Parathyroid adenoma (tissue), 2 donors: ENCODE results near the gene NAE1.

ENCODE experiments used
- H2AFZ ChIP-seq: fragments of 300-600 bp; sonication (generic); one replicate; pipeline ENCODE4 v1.7.0; 2017; ENCODE audit warnings: antibody characterized with exemption, mild to moderate bottlenecking
- H3K27ac ChIP-seq: fragments of 300-600 bp; sonication (generic); one replicate; pipeline ENCODE4 v1.7.0; 2017
- H3K27me3 ChIP-seq: fragments of 300-600 bp; sonication (generic); one replicate; pipeline ENCODE4 v1.7.0; 2017; ENCODE audit warnings: low read length; ENCODE audit not compliant: control insufficient read depth, insufficient read depth
- H3K36me3 ChIP-seq: fragments of 300-600 bp; sonication (generic); one replicate; pipeline ENCODE4 v1.7.0; 2017; ENCODE audit warnings: low read length; ENCODE audit not compliant: control insufficient read depth, insufficient read depth
- H3K4me1 ChIP-seq: fragments of 300-600 bp; sonication (generic); one replicate; pipeline ENCODE4 v1.7.0; 2017; ENCODE audit warnings: control low read depth
- H3K4me2 ChIP-seq: fragments of 300-600 bp; sonication (generic); one replicate; pipeline ENCODE4 v1.7.0; 2017; ENCODE audit warnings: low read length
- H3K4me3 ChIP-seq: fragments of 300-600 bp; sonication (generic); one replicate; pipeline ENCODE4 v1.7.0; 2017; ENCODE audit warnings: low read depth, low read length
- H3K79me2 ChIP-seq: fragments of 300-600 bp; sonication (generic); one replicate; pipeline ENCODE4 v1.7.0; 2017; ENCODE audit warnings: control low read depth
- H3K9ac ChIP-seq: fragments of 300-600 bp; sonication (generic); one replicate; pipeline ENCODE4 v1.7.0; 2017; ENCODE audit warnings: mild to moderate bottlenecking
- H3K9me3 ChIP-seq: fragments of 300-600 bp; sonication (generic); one replicate; pipeline ENCODE4 v1.7.0; 2017; ENCODE audit warnings: low read length; ENCODE audit not compliant: control insufficient read depth
- TF ChIP-seq, protein P1 (sequence below): fragments of 300-600 bp; sonication (generic); IDR thresholded peaks from one replicate; pipeline ENCODE4 v1.7.0; 2017; ENCODE audit warnings: antibody characterized with exemption, mild to moderate bottlenecking
- donor health status: primary hyperparathyroidism.

The NAE1 gene

DNA sequence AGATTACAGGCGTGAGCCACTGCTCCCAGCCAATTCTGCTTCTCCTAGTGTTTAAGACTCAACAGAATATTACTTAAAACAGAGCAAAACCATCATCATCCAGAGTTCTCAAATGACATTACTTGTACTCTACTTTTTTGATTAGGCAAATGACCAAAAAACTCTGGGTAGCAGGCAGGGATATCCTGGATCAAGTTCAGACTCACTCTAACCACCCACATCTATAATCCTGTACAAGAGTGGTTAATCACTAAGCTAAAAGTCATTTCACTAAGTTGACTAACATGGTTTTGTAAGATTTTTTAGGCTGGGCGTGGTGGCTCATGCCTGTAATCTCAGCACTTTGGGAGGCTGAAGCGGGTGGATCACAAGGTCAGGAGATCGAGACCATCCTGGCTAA, 6.8 kb downstream of the NAE1 start:
- H2AFZ ChIP-seq, result no peak overlapping the region
- H3K27ac ChIP-seq, result no peak overlapping the region
- no peak overlapping the region for H3K4me2 ChIP-seq
- TF ChIP-seq, protein P1, sequence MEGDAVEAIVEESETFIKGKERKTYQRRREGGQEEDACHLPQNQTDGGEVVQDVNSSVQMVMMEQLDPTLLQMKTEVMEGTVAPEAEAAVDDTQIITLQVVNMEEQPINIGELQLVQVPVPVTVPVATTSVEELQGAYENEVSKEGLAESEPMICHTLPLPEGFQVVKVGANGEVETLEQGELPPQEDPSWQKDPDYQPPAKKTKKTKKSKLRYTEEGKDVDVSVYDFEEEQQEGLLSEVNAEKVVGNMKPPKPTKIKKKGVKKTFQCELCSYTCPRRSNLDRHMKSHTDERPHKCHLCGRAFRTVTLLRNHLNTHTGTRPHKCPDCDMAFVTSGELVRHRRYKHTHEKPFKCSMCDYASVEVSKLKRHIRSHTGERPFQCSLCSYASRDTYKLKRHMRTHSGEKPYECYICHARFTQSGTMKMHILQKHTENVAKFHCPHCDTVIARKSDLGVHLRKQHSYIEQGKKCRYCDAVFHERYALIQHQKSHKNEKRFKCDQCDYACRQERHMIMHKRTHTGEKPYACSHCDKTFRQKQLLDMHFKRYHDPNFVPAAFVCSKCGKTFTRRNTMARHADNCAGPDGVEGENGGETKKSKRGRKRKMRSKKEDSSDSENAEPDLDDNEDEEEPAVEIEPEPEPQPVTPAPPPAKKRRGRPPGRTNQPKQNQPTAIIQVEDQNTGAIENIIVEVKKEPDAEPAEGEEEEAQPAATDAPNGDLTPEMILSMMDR, result no peak
- no peak overlapping the region for H3K9ac ChIP-seq
- no peak overlapping the region for H3K4me3 ChIP-seq
- H3K79me2 ChIP-seq, result peaks cover 9% of the 10 kb centered on the region
- H3K27me3 ChIP-seq, result no peaks in the 10 kb centered on the region
- peaks cover 4% of the 10 kb centered on the region for H3K4me1 ChIP-seq
- no peaks in the 10 kb centered on the region for H3K36me3 ChIP-seq
- H3K9me3 ChIP-seq, result no peaks in the 10 kb centered on the region

DNA sequence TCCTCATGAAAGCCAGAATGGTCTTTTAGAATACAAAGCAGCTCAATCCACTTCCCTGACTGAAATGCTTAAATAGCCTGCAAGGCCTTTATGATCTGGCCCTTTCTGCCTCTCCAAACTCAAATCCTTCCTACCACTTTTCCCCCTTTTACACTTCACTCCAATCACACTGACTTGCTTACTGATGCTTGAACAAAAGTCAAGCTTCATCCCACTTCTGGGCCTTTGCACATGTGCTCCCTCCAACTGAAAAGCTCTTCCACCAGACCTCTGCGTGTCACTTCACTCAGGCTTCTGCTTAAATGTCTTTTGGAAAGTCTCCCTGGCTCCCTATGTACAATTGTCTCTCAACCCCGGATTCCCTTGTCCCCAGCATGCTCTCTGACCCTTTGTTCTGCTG, 16.0 kb downstream of the NAE1 start:
- Histone ChIP-seq H3K27ac (no peak overlapping the region), H3K4me3 (no peak overlapping the region), H3K9ac (no peak overlapping the region), H3K27me3 (no peaks in the 10 kb centered on the region), H3K79me2 (no peaks in the 10 kb centered on the region), H3K36me3 (no peaks in the 10 kb centered on the region), H2AFZ (no peak overlapping the region), H3K9me3 (no peaks in the 10 kb centered on the region), H3K4me1 (no peaks in the 10 kb centered on the region), H3K4me2 (no peak overlapping the region)
- TF ChIP-seq, protein P1, result no peak

DNA sequence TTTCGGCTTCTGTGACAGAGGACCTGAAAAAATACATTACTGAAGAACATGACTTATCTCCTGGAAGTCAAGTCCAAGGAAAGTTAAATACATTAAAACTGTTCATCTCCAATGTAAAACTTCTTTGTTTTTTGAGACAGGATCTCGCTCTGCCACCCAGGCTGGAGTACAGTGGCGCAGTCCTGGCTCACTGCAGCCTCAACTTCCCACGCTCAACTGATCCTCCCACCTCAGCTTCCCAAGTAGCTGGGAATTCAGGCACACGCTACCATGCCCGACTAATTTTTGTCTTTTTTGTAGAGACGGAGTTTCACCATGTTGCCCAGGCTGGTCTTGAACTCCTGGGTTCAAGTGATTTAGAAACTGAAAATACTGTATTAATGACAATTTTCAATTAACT, 19.7 kb downstream of the NAE1 start:
- H3K4me3 ChIP-seq, result no peak overlapping the region
- no peaks in the 10 kb centered on the region for H3K9me3 ChIP-seq
- no peak overlapping the region for H2AFZ ChIP-seq
- no peak overlapping the region for H3K27ac ChIP-seq
- no peaks in the 10 kb centered on the region for H3K79me2 ChIP-seq
- TF ChIP-seq, protein P1, result no peak
- no peak overlapping the region for H3K4me2 ChIP-seq
- H3K27me3 ChIP-seq, result no peaks in the 10 kb centered on the region
- no peaks in the 10 kb centered on the region for H3K36me3 ChIP-seq
- H3K4me1 ChIP-seq, result no peaks in the 10 kb centered on the region
- H3K9ac ChIP-seq, result no peak overlapping the region

DNA sequence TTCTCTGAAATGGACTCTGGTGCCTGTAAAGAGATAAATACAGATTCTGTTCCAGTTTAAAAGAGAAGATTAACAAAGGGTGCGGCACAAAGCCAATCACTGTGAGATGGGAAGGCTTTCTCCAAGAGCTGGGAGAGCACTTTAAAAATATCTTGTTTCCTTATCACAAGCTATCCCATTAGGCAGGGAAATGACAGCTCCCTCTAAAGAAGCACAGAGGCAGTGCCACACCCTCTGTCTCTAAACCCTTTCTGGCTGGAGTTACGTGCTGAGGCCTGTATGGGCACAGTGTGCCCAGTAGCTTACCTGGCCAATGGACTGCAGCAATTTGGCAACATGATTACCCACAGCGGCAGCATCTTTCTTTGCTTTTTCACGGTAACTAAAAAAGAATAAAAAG, 20.4 kb downstream of the NAE1 start:
- H3K79me2 ChIP-seq, result no peaks in the 10 kb centered on the region
- H2AFZ ChIP-seq, result no peak overlapping the region
- no peaks in the 10 kb centered on the region for H3K36me3 ChIP-seq
- H3K4me1 ChIP-seq, result no peaks in the 10 kb centered on the region
- H3K9me3 ChIP-seq, result no peaks in the 10 kb centered on the region
- TF ChIP-seq, protein P1, result no peak
- H3K9ac ChIP-seq, result no peak overlapping the region
- no peaks in the 10 kb centered on the region for H3K27me3 ChIP-seq
- H3K4me2 ChIP-seq, result no peak overlapping the region
- no peak overlapping the region for H3K27ac ChIP-seq
- H3K4me3 ChIP-seq, result no peak overlapping the region

DNA sequence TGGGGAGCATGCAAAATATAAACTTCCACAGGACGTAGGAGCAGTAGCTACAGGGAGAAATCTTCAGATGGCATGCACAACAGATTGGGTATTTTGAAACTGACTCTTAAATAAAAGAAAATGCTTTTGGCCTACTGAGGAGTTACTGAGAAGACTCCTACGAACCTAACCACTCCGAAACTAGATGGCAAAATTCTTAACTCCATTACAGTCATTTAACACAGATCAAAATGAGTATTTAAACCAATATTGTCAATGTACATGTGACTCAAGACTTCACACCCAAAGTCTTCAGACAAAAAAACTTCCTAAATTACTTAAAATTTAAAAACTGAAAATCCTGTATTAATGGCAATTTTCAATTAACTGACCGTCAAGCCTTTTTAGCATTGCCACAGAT, 21.0 kb downstream of the NAE1 start:
- H3K4me2 ChIP-seq, result no peak overlapping the region
- no peak overlapping the region for H3K9ac ChIP-seq
- no peak overlapping the region for H3K4me3 ChIP-seq
- no peak overlapping the region for H2AFZ ChIP-seq
- TF ChIP-seq, protein P1, result no peak
- no peaks in the 10 kb centered on the region for H3K9me3 ChIP-seq
- no peaks in the 10 kb centered on the region for H3K79me2 ChIP-seq
- H3K27ac ChIP-seq, result no peak overlapping the region
- no peaks in the 10 kb centered on the region for H3K27me3 ChIP-seq
- no peaks in the 10 kb centered on the region for H3K4me1 ChIP-seq
- H3K36me3 ChIP-seq, result no peaks in the 10 kb centered on the region
